ENCODE results near the gene GJD3.

DNA sequence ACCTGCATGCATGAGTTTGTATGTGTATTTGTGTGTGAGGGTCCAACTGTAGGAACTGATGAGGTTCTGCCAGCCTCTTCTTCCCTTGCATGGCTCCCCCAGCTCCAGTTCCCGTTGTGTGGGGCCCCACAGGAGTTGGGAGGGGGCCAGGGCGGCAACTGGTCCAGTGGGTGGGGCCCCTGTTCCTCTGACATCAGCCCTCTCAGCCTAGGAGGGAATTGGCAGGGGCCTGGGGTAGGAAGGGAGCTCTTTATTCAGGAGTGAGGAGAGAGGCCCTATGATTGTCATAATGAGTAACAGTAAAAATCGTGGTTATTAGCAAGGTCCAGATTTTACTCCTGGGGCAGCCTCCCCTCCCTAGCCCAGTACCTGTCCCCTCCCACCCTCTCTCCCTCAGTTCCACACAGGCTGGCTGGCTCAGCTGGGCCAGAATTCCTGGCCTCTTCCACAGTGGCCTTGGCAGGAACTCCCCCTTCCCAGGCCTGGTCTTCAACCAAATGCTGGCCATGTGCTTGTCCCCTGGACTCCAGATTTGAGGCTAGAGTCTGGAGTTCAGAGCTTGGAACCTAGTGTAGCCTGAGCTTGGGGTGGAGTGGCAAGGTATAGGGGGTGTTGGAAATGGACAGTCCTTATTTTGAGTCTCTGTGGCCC lies 36.7 kb downstream of the GJD3 start:
- TF ChIP-seq, protein P1, sequence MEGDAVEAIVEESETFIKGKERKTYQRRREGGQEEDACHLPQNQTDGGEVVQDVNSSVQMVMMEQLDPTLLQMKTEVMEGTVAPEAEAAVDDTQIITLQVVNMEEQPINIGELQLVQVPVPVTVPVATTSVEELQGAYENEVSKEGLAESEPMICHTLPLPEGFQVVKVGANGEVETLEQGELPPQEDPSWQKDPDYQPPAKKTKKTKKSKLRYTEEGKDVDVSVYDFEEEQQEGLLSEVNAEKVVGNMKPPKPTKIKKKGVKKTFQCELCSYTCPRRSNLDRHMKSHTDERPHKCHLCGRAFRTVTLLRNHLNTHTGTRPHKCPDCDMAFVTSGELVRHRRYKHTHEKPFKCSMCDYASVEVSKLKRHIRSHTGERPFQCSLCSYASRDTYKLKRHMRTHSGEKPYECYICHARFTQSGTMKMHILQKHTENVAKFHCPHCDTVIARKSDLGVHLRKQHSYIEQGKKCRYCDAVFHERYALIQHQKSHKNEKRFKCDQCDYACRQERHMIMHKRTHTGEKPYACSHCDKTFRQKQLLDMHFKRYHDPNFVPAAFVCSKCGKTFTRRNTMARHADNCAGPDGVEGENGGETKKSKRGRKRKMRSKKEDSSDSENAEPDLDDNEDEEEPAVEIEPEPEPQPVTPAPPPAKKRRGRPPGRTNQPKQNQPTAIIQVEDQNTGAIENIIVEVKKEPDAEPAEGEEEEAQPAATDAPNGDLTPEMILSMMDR (IDR thresholded peaks at IDR 0.05), result no peak
- no peak for TF ChIP-seq POLR2A (IDR thresholded peaks at IDR 0.05)
- no peak for TF ChIP-seq POLR2AphosphoS5 (IDR thresholded peaks at IDR 0.05)
- TF ChIP-seq EP300 (IDR thresholded peaks at IDR 0.05), result no peak
